Fibroblast of skin of back (primary cell): ENCODE data around the gene SCEL.
"Not testable (repeated sequence)": the region's sequence is repeated elsewhere in the genome, so short reads cannot be mapped to it uniquely, and the experiment has no call there.

Source experiments
- DNase-seq: peaks from one replicate; pipeline ENCODE4 v3.0.0-alpha.2; 2013

The SCEL gene

DNA sequence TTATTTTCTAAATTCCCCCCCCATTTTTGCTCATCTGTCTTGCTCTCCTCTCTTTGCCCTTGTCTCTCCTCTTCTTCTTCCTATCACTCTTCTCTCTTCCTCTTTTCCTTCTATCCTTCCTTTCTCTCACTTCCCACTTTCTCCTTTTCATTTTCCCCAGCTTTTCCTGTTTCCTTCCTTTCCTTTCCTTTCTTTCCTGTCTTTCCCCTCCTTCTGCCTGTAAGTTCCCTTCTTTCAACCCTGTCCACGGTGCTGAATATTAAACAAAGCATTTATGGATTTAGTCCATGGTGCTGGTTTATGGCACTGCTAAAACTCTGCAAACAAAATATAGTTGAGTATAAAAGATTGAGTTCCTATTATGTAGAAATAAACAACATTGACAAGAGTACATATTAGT, 27.6 kb downstream of the SCEL start:
- peak; percentile 44 for DNase-seq

DNA sequence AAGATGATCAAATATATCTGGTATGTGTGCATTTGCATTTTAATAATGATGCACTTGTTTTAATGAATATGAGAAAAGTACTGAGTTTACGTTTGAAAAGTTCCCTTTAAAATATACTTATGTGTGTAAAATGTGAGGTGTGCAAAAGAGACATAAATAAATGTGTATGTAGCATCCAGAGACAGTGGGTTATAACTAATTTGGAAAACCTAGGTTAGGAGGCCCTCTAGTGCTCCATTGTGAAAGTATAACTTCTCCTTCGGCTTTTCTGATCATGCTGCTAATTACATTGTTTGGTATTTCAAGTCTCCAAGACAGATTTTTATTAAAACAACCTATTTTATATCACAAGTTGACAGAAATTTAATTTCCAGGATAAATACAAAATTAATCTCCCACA, 30.1 kb downstream of the SCEL start:
- peak; percentile 21 for DNase-seq

DNA sequence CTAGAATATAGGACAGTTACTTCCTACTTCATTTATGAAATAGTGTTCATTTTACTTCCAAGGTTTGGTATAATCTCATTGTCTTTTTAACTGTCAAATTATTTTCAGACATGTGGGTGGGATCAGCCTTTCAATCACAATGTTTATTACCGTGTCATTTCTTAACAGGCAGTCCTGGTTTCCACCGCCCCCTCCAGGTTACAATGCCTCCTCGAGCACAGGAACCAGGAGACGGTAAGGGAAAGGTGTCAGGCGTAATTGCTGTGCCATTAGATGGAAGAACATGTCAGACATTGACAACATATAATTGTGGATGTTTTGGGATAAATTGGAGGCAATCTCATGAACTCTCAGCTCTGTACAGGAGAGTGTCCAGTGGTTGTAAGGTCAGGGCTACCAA, 36.5 kb downstream of the SCEL start:
- DNase-seq, result no peak

DNA sequence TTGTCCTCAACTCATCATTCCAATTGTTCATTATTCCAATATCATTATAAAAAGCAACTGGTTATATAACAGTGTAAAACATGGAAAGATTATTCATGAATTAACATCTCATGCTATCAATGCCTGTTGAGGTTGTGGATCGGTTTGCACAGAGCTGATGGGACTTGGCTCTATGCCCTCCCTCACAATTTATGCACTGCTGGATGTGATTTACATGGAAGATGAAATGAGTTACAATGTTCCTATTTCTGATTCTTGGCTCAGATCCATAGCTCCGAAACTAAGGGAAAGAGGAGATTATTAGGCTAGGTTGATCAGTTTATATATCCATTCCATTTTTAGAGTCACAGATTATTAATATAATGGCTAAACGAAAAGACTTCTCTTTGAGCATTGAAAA, 38.6 kb downstream of the SCEL start:
- DNase-seq, result no peak

DNA sequence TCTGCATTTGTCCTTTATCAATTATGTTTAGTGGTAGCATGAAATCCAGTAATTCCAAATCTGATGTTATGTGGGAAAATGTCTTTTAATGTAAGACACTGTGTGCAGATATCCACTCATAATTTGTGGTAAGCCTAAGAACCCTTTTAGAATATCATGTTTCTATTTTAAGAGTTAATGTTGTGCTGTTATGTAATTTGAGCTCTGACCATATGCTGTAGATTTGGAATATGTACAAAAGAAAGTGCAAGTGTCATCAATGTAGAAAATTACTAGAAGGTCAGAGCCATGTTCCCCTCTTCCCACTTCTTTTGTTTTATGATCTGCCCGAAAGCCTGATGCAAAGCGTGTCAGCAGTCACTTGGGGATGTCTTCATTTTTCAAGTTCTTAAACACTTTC, 44.5 kb downstream of the SCEL start:
- no peak for DNase-seq

DNA sequence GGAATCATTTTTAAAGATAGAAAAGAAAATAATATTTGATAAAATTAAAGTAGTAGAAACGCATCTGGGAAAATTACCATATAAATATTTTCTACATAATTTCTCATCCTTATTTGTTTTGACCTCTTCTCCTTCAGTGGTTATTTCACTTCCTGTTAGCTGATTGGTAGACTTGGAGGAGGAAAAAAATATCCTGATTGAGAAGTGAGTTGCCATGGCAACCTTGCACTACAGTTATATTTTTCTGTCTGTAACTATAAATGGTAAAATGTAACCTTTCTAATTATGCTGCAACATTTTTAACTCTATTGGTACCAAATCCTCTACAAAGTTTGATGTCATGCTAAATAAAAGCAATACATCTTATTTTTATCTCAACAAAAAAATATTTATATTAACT, 45.2 kb downstream of the SCEL start:
- DNase-seq, result no peak

DNA sequence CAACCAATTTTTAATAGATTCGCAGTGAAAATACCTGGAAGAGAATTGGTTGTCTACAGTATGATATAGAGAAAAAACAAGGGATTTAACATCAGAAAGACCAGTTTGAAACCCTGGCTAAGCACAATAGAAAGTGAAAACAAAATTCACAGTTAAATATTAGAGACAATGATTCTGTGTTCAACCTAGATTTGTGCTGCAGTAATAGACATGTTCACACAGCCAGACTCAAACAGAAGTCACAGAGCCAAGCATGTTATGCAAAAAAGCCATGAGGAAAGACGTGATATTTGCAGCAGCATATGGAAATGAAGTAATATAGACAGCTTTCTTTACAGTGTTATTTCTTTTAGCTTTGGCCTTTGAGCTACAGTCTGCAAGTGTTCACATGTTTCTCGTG, 48.1 kb downstream of the SCEL start:
- DNase-seq, result no peak

DNA sequence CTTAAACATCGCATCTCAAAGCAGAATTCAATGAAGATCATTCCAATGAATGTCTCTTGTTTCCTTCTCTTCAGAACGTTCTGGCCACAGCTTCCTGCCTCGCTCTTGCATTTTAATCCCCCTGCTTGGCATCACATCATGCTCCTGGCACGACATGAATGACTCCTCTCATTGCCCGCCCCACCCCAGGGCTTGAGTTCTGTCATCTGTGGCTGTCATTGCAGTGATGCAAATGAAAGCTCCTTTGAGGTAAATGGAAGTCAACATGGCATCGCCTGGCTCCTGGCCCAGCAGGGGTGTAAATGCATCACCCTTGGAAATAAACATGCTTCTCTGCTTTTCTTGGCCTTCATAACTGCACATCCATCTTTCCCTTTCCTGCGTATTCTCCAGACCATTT, 48.6 kb downstream of the SCEL start:
- no peak for DNase-seq

DNA sequence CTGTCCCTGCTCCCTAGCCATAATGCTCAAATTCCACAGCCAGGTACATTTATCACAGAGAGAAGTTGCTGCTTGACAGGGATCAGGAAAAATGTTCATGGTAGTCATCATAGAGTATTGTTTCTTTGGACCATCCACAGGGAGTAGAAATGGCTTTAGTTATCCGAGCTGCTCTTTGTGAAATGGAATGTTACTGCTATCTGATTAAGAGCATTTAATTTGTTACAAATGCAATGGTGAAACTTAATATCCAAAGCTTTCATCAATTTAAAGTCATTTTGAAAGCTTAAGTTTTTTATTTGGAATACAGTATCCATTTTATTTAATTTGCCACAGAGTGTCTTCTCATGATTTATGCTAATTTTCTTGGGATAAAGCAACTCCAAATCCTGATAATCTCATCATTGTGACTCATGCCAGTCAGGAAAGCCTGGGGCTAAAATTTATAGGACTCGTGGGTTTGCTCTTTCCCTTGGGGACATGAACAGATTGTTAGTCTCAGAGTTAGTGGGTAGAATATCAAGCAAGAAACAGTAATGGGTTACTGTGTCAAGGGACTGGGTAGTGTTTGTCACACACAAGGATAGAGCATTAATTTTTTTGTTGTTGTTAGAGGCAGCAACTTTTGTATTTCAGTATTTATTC, 59.8 kb downstream of the SCEL start:
- DNase-seq, result peak; percentile 1

DNA sequence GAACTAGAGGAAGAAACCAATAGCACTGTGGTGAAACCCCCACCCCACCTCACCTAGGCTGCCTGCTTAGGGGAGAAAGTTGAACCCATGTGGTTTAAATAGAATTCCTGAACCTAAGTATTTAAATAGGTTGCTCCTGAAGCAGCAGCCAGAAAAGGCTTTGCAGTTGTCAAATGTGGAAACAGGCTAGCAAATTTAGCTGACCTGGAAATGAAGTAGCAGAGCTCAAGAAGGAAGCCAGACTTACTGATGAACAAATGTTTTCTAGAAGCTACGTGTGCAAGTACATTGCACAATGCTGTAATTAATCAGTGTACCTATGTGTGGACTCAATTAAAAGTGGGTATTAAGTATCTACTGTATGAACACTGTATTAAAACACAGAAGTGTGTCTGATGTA, 61.3 kb downstream of the SCEL start:
- DNase-seq, result no peak

DNA sequence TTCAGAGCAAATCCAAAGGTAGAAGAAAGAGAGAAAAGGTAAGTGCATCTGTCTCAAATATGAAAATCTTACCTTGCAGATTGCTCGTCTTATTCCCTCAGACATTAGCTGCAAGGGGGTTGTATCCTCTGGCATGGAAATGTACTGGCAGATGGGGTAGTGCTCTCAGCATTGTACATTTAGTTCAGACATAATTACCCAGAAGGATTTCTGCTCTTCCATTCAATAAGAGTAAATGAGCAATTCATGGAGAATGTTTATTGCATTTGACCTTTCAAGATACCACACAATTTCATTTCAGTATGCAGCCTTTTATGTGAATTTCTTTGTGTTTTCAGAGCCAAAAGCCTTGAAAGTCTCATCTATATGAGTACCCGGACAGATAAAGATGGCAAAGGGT, 63.8 kb downstream of the SCEL start:
- DNase-seq, result no peak

DNA sequence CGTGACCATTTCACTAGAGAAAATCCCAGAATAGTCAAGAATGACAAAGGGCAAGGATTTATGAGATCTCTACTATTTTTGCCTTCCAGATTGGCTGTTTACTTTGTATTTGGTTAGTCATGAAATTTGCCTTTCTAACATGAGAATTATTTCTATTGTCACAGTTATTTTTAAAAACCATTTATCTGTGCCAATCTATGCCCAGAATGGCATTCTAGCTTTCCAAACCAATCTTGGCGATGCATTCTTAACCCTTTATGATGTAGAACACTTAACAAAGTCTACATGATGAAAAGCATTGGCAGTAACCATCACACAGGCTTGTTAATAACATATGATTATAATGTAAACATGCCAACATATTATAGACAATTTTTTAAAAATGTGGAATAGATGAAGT, 65.2 kb downstream of the SCEL start:
- no peak for DNase-seq

DNA sequence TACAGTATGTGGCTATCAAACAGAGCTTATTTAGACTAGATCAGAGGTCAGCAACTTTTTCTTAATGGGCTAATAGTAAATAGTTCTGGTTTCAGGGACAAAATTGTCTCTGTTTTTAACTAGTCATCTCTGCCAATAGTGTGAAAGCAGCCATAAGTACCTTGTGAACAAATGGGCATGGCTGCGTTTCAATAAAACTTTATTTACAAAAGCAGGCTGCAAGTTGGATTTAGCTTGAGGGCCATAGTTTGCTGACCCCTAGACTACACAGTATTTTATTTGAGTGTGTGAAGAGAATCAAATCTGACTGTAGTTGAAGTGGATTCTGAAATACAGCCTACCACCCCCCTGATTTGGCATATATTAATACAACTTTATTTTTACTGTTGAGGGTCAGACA, 75.6 kb downstream of the SCEL start:
- no peak for DNase-seq

DNA sequence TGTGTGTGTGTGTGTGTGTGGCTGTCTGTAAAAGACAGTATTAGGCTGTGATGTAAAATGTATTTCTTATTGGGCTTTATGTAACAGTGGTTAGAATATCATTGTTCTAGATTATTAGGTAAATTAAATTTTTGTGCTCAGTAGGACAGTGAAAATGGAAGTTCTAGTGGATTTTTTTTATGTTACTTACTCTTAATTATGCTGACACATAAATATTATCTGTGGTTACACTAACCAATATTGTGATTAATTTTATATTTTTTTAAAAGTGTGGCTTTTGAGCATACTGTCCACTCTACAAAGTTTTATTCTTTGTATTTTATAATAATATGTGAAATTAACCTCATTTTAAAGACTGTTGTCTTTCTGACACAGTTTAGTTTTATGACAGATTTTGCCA, 80.5 kb downstream of the SCEL start:
- no peak for DNase-seq

DNA sequence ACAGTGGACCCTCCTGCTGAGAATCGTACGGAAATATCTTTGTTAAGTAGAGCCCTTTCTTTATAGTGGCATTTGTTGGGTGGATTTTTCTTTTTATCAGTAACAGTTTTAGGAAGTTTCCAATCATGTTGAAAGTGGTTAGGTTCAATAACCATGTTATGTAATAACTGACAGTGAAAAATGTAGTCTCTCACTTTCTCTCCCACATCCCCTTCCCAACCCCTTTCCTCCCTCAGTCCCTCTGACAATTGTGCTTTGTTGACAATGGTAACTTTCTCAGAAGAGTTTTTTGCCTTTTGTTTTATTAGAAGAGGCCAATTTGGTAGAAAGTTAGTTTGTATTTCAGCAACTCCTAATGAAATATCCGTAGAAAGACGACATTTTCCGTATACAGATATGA, 84.1 kb downstream of the SCEL start:
- no peak for DNase-seq

DNA sequence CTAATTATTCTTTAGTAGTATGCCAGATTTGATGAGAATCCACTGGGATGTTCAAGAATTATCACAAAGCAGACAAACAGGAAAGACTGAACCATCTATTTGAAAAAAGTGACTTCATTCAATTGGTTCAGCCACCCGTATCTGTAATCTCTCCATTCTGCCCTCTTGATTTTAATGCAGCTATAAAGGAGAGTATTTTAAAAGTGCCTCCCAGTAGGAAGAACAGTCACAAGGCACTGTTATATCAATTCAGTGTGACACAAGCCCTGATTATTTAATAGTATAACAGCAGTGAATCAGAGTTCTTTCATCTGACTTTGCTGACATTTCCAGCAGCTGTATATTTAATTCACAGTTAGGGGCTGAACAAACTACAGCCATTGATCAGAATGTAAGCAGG, 84.6 kb downstream of the SCEL start:
- no peak for DNase-seq

DNA sequence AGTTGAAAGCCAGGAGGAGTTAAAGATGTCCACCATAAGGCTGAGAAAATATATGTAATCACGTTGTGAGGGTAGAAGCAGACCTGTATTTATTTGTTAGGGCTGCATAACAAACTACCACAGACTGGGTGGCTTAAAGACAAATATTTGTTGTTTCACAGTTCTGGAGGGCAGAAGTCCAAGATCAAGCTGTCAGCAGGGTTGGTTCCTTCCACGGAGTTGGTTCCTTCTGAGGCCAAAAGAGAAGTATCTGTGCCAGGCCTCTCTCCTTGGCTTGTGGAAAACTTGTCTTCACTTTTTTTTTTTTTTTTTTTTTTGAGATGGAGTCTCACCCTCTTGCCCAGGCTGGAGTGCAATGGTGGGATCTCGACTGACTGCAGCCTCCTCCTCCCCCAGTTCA, 88.3 kb downstream of the SCEL start:
- DNase-seq, result no peak

DNA sequence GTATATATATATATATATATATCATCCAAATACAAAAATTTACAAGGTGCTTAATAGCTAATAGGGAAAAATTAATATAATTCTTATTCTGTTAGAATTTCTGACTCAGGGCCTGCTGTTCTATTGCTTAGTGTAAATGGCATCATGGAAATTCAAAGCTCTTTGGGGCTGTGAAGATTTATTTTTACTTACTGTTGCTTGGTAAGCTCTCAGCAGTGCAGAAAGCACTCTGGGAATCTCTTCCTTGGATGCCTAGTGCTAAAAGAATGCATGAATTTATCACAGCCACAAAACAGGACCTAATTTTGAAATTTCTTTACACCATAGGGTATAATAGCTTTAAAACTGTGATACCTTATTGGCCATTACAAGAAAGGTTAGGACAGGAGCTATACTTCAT, 92.7 kb downstream of the SCEL start:
- no peak for DNase-seq

DNA sequence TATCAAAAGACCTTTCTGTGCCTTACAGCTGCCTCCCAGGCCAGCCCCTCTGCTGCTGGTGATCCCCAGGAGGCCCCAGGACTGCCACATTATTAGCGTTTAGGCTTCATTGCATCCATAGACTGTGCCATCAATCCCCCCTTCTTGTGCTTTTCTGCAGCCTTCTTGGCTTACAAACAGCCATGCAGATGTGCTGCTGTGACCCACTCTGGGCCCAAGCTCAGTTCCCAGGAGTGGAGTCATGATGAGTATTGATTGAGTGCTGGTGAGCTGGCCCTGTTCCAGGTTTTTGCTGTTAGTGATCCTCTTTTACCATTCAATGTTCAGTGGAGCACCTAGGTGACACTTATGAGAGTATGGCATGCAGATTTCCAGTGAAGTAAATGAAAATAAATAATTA, 102.1 kb downstream of the SCEL start:
- DNase-seq, result no peak

DNA sequence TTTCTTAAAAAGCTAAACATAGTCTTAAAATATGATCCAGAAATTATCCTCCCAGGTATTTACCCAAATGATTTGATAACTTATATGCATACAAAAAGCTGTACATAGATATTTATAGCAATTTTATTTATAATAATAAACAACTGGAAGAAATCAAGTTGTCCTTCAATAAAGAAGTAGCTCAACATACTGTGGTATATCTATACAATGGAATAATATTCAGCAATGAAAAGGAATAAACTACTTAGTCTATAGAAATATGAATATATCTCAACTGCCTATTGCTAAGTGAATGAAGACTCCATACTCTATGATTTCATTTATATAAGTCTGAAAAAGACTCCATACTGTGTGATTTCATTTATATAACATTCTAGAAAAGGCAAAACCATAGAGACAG, 114.9 kb downstream of the SCEL start:
- DNase-seq, result no peak

DNA sequence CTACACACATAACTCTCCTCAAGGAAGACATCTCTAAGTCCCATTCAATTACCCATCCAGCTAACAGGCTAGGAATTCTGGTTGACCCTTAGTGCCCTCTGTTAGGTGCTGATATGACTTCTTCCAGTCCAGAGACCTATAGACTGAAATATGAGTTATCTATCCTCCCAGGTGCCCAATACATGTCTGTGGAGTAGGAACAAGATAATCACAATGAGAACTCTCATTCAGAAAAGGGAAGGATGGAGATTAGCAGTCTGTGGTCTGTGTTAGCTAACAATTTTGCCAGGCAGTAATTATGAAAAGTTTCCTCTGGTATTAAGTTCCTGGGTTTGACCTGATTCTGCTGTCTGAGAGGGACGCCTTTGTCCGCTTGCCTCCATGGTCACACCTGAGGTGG, 117.8 kb downstream of the SCEL start:
- no peak for DNase-seq

DNA sequence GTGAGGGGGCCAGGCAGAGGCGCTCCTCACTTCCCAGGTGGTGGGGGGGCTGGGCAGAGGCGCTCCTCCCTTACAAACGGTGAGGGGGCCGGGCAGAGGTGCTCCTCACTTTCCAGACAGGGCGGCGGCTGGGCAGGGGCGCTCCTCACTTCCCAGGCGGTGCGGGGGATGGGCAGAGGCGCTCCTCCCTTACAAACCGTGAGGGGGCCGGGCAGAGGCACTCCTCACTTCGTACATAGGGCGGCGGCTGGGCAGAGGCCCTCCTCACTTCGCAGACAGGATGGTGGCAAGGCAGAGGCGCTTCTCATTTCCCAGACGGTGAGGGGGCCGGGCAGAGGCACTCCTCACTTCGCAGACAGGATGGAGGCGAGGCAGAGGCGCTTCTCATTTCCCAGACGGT, 124.5 kb downstream of the SCEL start:
- DNase-seq, result not testable (repeated sequence)

DNA sequence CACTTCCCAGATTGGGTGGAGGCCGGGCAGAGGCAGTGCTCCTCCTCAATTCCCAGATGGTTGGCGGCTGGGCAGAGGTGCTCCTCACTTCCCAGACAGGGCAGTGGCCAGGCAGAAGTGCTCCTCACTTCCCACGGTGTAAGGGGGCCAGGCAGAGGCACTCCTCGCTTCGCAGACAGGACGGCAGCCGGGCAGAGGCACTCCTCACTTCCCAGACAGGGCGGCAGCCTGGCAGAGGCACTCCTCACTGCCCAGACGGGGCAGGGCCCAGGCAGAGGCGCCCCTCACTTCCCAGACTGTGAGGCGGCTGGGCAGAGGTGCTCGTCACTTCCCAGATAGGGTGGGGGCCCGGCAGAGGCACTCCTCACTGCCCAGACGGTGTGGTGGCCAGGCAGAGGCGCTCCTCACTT, 125.3 kb downstream of the SCEL start:
- DNase-seq, result no peak

DNA sequence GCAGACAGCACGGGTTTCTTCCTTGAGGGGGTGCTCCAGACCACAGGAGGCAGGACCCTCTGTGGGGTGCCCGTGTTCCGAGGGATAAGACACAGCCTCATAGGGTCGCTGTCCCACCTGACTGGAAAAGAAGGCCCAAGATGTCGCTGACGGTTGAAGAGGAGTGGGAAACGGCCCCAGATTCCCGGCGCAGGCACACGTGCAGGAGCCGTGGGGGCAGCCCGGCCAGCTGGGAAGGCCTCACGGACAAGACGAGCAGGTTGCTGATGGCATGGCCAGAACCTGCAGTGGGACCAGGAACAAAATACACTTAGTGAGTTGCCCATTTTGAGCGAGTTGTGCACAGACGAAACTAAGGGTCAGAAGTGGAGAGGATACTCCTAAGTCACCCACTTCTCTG, 126.8 kb downstream of the SCEL start:
- DNase-seq, result not testable (repeated sequence)

DNA sequence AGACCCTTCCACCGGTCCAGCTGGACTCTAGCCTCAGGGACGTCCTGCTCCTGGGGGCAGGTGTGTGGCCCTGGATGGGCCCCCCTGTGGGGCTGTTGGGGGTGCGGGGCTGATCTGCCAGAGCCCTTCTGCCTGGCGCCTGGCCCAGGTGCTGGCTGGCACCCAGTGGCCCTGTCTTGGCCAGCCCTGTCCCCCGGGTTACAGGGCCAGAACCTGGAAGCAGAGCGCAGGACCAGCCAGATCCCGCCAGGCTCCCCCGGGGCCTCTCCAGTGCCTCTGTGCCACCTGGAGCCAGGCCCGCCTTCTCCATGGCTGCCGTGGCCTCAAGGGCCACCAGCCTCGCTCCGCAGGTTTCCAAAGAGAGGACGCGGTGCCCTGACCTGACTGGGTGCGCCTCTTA, 127.3 kb downstream of the SCEL start:
- DNase-seq, result not testable (repeated sequence)

DNA sequence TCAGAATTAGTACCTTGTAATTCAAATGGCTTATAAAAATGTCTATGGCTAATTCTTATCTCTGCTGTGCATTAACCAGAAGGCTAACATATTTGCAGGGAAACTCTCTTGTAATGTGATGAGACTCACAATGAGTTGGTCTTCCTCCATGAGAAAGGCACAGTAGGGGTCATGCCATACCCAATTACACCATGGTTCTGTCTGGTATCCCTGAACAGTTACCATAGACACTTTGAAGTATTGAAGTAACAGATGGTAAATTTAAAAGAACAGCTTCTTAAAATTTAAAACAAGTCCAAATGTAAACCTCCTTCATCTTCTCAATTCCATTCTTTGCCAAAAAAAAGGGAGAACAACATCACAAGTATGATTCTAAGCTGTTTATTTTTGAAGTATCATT, 139.3 kb downstream of the SCEL start:
- no peak for DNase-seq
